Upper lobe of right lung (tissue), 1 donor: ENCODE data around the gene CFAP46. TPM values are rescaled to one million over a fixed set of nuclear protein-coding genes. Genes with fewer than 3 reads are reported as not detected.
"Not testable (repeated sequence)": the region's sequence is repeated elsewhere in the genome, so short reads cannot be mapped to it uniquely, and the experiment has no call there.

Experiments
- ATAC-seq: fragments of 200-7000 bp; cut with Tn5 transposase; one replicate; pipeline ENCODE4 v1.9.1; 2020; ENCODE audit warnings: mild to moderate bottlenecking, moderate library complexity
- DNase-seq: peaks from one replicate; pipeline ENCODE4 v3.0.0-alpha.2; 2020
- H3K27ac ChIP-seq: fragments of 200-600 bp; one replicate; pipeline ENCODE4 v1.8.0; 2022
- H3K27me3 ChIP-seq: fragments of 200-600 bp; one replicate; pipeline ENCODE4 v1.8.0; 2022; ENCODE audit warnings: mild to moderate bottlenecking
- H3K36me3 ChIP-seq: fragments of 200-600 bp; one replicate; pipeline ENCODE4 v1.8.0; 2022
- H3K4me1 ChIP-seq: fragments of 200-600 bp; one replicate; pipeline ENCODE4 v1.8.0; 2022
- H3K4me3 ChIP-seq: fragments of 200-600 bp; one replicate; pipeline ENCODE4 v1.8.0; 2022; ENCODE audit warnings: mild to moderate bottlenecking
- H3K9me3 ChIP-seq: fragments of 200-600 bp; one replicate; pipeline ENCODE4 v1.8.0; 2022
- intact Hi-C: fragments of 100-400 bp; cut with DNase I; formaldehyde crosslinking; loops from one replicate; pipeline ENCODE4 v1.11.0; 2022
- total RNA-seq: library from RNA; stranded (reverse); fragmentation: NEBNext Ultra II Directional; extraction: Animal tissue kit (Norgen Biotek cat#: 25700); gene quantifications from one replicate; pipeline ENCODE4 v1.2.1, GENCODE V29; 2021
- TF ChIP-seq, protein P1 (sequence below): fragments of 200-600 bp; IDR thresholded peaks from one replicate; pipeline ENCODE4 v1.8.0; 2022; ENCODE audit warnings: antibody characterized with exemption
- donor health status: DM: no; HTN: yes; CAD: no; lungs with severe emphysema.

Gene CFAP46
- total RNA-seq, 1 donor from 2014 or later: 0.52 TPM

DNA sequence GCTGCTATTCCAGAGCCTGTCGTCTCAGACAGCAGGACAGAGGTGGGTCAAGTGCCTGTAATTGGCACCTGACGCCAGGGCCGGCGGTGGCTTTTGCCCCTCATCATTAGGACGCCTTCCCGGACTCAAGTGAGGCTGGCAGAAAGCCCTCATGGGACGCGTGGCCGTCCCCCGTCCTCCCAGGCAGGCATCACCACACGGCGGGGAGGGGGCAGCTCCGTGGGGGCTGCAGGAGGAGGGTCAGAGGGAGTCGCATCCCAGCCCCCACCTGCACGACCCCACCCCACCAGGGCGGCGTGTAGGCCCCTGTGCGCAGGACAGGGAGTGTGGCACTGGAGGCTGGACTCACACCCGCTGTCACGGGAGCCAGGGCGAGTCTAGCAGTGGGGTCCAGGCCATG lies 16.3 kb downstream of the CFAP46 start:
- no peak overlapping the region for H3K27ac ChIP-seq
- H3K36me3 ChIP-seq: no peaks in the 10 kb centered on the region
- H3K4me3 ChIP-seq: no peak overlapping the region
- TF ChIP-seq, protein P1, sequence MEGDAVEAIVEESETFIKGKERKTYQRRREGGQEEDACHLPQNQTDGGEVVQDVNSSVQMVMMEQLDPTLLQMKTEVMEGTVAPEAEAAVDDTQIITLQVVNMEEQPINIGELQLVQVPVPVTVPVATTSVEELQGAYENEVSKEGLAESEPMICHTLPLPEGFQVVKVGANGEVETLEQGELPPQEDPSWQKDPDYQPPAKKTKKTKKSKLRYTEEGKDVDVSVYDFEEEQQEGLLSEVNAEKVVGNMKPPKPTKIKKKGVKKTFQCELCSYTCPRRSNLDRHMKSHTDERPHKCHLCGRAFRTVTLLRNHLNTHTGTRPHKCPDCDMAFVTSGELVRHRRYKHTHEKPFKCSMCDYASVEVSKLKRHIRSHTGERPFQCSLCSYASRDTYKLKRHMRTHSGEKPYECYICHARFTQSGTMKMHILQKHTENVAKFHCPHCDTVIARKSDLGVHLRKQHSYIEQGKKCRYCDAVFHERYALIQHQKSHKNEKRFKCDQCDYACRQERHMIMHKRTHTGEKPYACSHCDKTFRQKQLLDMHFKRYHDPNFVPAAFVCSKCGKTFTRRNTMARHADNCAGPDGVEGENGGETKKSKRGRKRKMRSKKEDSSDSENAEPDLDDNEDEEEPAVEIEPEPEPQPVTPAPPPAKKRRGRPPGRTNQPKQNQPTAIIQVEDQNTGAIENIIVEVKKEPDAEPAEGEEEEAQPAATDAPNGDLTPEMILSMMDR: no peak
- H3K4me1 ChIP-seq: no peaks in the 10 kb centered on the region
- no peak for ATAC-seq
- H3K27me3 ChIP-seq: no peaks in the 10 kb centered on the region
- peak; percentile 53 for DNase-seq
- intact Hi-C loops: no loop called here
- no peaks in the 10 kb centered on the region for H3K9me3 ChIP-seq

DNA sequence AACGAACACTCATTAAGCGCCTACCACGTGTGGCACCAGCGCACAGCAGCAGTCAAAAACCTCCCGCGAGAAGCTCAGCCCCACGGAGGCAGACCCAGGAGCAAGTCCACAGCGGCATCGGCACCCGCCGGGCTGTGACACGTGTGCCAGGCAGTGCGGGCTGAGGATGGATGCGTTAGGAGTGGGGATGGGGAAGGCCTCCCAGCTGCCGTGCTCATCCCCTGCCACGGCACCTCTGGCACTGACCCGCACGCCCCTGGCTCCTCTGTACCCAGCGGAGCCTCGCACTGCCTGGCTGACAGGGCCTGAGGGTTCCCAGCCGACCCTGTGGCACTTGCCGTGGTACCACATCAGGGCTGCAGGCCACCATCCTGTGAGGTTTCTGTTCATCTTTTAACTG lies 16.8 kb downstream of the CFAP46 start:
- DNase-seq: peak; percentile 58
- Histone ChIP-seq H3K27ac (no peak overlapping the region), H3K9me3 (no peaks in the 10 kb centered on the region), H3K36me3 (no peaks in the 10 kb centered on the region), H3K4me1 (no peaks in the 10 kb centered on the region), H3K27me3 (no peaks in the 10 kb centered on the region), H3K4me3 (no peak overlapping the region)
- intact Hi-C loops: no loop called here
- ATAC-seq: no peak
- TF ChIP-seq, protein P1: no peak

DNA sequence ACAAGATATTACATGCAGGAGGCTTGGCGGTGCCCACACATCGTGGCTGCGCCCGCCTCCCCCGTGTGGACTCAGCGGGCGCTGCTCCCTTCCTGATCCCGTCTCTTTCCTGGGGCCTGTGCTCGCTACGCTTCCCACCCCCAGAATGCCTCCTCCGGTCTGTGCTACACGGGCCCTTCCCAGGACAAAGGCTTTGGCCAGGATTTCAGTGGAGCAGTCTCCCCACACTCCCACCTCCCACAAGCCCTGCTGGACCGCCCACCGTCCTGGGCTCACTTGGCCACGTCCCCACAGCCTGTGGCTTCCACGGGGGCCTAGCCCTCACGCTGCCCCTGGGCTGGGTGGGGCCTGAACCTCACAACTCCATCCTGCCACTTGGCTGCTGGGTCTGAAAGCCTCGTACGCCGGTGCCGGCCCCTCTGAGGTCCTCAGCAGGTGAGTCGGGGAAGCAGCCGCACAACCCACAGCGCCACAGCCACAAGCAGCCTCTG lies 17.3 kb downstream of the CFAP46 start:
- H3K27me3 ChIP-seq: no peaks in the 10 kb centered on the region
- no peak overlapping the region for H3K27ac ChIP-seq
- intact Hi-C loops: no loop called here
- no peaks in the 10 kb centered on the region for H3K9me3 ChIP-seq
- ATAC-seq (no peak), DNase-seq (no peak)
- no peak overlapping the region for H3K4me3 ChIP-seq
- no peaks in the 10 kb centered on the region for H3K36me3 ChIP-seq
- no peaks in the 10 kb centered on the region for H3K4me1 ChIP-seq
- TF ChIP-seq, protein P1: no peak

DNA sequence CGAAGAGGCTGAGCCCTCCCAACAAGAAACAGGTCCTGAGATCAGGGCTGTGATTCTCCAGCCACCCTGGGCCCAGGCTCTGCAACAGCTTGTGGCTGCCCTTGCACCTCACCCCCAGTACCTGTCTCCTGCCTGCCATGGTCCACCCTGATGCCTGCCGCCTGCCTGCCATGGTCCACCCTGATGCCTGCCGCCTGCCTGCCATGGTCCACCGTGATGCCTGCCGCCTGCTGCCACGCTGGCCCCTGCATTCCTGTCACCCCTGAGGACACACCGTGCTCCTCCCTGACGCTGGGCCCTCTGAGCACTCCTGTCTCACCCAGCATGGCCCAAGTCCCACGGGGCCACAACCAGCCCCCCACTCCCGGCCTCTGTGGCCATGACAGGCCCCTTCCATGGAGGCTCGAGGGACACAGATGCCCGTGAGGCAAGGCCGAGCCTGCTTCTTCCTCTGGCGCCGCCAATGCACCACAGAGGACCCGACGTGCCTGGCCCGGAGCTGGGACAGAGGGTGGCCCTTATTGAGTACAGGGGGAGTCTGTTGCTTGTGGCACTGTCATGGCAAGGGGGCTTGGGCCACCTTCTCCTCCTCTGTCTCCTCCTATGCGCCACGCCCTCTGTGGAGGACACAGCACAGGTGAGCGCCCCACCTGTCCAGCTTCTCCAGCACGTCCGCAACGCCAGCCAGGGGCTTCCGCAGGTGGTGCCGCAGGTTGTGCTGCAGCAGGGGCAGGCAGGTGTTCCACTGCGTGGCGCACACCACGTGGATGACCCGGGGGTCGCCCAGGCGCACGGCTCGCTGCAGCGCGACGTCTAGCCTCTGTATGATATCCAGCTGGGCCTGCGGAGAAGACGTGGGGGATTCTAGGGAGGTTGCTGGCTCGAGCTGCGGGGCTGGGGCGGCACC lies 18.1 kb downstream of the CFAP46 start:
- TF ChIP-seq, protein P1: no peak
- Histone ChIP-seq H3K36me3 (no peaks in the 10 kb centered on the region), H3K27ac (no peak overlapping the region), H3K27me3 (no peaks in the 10 kb centered on the region), H3K4me3 (no peak overlapping the region), H3K9me3 (no peaks in the 10 kb centered on the region), H3K4me1 (no peaks in the 10 kb centered on the region)
- intact Hi-C loops: no loop called here
- no peak for DNase-seq
- no peak for ATAC-seq

DNA sequence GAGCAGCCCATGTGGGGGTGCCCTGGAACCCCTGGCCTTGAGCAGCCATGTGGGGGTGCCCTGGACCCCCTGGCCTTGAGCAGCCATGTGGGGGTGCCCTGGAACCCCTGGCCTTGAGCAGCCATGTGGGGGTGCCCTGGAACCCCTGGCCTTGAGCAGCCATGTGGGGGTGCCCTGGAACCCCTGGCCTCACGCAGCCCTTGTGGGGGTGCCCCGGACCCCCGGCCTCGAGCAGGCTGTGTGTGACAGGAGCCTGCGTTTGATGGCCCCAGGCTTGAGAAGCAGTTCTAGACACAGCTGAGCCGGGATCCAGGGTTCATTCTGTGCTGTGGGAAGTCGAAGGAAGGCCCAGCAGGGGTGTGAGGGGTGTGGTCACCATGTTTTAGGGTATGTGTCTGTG lies 19.0 kb downstream of the CFAP46 start:
- DNase-seq, H3K4me3 ChIP-seq, ATAC-seq, intact Hi-C loops, H3K9me3 ChIP-seq, H3K36me3 ChIP-seq, H3K4me1 ChIP-seq, H3K27ac ChIP-seq, H3K27me3 ChIP-seq: not testable (repeated sequence)

DNA sequence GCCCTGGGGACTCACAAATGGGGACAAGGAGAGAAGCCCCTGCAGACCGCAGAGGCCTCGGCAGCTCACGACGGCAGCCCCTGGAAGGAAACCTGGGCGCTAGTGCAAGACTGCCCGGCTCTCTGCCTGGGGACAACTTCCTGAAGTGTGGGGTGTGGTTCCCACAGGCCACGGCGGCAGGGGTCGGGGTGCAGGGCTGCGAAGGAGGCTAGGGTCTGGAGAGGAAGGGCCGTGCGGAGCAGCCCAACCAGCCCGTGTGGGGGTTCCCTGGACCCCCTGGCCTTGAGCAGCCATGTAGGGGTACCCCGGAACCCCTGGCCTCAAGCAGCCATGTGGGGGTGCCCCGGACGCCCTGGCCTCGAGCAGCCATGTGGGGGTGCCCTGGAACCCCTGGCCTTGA lies 19.5 kb downstream of the CFAP46 start:
- TF ChIP-seq, protein P1: no peak
- intact Hi-C loops: no loop called here
- H3K4me3 ChIP-seq: no peak overlapping the region
- no peaks in the 10 kb centered on the region for H3K27me3 ChIP-seq
- DNase-seq (no peak), ATAC-seq (no peak)
- no peaks in the 10 kb centered on the region for H3K4me1 ChIP-seq
- H3K27ac ChIP-seq: no peak overlapping the region
- no peaks in the 10 kb centered on the region for H3K36me3 ChIP-seq
- H3K9me3 ChIP-seq: no peaks in the 10 kb centered on the region
